Activated CD8-positive, alpha-beta memory T cell treated with anti-CD3 and anti-CD28 coated beads for 4 hours (primary cell): ENCODE results near the gene NUAK1.

Source experiments
- DNase-seq, 2 donors: peaks; one replicate each; pipeline ENCODE4 v3.0.0-alpha.2; 2020; ENCODE audit warnings: low read depth in 2 of 2

The NUAK1 gene

GRCh38 chr12:106063826-106064720 is 74.7 kb downstream of the NUAK1 start:
- DNase-seq = no peak

DNA sequence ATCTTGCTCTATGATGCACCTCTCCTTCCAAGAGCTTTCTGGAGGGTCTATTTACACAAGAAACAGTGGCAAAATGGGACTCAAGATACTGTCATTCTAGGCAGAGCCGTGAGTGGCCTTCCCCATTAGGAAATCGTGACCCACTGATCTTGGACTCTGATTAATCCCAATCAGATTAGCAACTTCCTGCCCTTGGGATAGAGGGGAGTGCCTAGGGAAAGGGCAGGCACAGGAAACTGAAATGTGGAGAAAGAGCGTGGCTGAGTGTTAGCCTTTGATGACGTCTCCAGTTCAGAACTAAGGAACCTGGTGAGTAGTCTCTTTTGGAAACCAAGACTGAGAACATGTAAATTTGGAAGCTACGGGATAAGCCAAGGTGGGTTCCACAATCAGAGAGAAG is 76.1 kb downstream of the NUAK1 start:
- no peak for DNase-seq

GRCh38 chr12:106058256-106059182 is 80.2 kb downstream of the NUAK1 start:
- no peak for DNase-seq

DNA sequence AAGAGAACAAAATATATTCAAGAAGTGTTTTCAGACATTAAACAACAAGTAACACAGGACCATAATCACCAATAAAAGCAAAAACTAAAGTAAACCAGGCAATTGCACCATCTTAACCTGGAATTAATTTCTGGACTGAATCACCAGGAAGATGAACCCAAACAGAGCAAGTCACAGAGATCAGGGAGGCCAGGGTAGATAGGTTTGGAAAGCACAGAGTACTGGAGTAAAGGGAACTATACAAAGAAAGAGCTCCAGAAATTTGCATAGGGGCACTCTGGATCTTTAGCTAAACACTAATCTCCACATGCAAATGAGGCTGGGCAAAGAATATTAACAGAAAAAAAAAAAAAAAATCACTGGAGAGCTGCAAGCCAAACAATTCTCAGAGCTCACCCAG is 84.7 kb downstream of the NUAK1 start:
- DNase-seq = no peak

DNA sequence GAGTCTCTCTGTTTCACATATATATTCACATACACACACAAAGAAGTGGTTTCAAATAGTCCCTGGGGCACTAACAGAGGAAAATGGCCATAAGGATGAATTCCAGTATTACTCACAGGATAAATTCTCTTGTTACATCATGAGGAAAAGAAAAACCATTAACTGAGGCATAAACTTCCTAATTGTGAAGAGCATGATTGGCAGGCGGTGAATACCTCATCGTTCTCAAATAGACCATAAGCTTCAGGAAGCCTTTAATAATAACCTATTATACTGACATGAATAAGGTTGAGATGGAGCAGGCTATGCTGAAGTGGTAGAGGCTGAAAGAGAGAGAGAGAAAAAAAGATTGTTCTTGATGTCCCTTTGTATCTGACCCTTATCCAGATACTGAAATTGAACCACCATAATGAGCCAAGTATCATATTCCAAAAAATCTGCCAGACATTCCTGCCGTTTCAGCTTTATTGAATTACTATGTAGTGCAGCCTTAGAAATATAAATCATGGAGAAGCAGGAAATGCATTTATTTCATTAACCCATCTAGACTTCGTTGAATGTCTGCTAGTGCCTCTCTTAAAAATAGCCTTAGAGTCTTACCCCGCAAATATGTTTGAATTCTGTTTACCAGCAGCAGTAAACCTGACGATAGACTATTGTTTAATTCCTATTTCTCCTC is 86.8 kb downstream of the NUAK1 start:
- DNase-seq = no peak

DNA sequence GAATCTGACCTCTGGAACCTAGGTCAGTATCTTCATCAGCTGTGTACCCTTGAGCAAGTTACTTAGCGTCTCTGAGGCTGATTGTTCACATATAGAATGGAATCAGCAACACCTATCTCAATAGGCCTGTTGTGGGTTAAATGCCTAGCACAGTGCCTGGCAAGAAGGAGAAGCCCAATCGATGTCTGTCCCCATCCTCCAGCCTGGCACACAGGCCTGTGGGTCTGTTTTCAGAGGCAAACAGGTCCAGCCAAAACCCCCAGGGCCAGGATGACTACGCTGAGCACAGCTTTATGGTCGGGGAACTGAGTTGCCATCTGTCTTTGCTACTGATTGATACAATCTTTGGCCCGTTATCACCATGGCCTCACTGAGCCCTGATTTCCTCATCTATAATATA is 89.2 kb downstream of the NUAK1 start:
- DNase-seq = no peak

DNA sequence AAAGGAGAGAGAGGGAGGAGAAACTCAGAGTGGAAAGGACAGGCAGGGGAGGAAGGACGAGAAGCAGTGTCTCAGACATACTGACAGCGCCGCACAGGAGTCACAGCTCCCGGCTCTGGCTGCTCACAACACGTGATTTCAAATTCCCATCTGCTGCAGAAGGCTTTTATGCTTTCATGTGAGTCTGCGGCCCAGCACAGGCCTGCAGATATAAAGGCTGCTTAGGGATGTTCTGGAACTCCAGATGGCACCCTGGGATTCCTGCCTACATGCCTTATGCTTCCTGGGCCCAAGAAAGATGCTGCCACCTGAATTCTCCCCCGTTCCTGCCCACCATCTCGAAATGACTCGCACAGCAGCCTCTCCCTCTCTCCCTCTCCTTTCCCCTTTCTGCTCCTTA is 89.6 kb downstream of the NUAK1 start:
- DNase-seq = no peak

DNA sequence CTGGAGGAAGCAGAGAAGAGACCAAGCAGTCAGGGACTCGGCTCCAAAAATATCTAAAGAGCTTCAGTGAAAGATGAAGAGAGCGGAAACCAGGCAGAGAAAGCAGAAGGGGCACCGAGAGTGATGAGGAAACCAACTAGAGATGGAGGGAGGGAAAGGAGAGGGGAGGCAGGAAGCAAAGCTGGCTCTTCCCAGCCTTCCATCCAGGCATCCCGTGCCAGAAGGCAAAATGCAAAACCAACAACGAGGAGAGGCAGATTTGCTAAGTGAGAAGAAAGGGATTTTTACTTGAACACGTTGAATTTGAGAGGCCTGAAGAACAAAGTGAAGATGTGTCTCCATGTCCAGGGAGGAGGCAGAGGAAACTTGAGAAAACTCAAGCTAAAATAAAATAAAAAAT is 90.1 kb downstream of the NUAK1 start:
- DNase-seq = no peak

GRCh38 chr12:106048016-106048415 is 90.7 kb downstream of the NUAK1 start:
- DNase-seq = no peak

DNA sequence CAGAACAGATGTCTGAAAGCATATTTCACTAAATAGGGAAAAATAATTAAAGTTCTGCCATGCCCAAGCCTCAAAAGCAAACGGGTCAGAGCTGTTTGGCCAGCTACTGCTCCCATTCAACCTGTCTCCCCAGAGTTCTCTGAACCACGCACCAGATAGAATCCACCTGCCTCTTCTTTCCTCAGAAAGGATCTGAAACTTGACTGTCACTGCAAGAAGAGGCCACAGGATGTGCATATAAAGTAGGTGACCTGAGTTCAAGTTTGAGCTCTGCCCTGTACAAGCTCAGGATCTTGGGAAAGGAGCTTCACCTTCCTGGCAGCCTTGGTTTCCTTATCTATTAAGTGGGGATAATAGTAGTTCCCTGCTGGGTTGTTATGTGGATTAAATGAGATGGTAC is 91.8 kb downstream of the NUAK1 start:
- DNase-seq = no peak

GRCh38 chr12:106046301-106046846 is 92.4 kb downstream of the NUAK1 start:
- DNase-seq = no peak

- no peak for DNase-seq
Observed at GRCh38 chr12:106045251-106045674, 93.5 kb downstream of the NUAK1 start.

- DNase-seq = no peak
Observed at GRCh38 chr12:106044773-106045172, 94.0 kb downstream of the NUAK1 start.

- no peak for DNase-seq
Observed at GRCh38 chr12:106042037-106042436, 96.7 kb downstream of the NUAK1 start.

GRCh38 chr12:106040521-106040920 is 98.2 kb downstream of the NUAK1 start:
- no peak for DNase-seq

- DNase-seq = no peak
Observed at GRCh38 chr12:106039646-106040404, 98.9 kb downstream of the NUAK1 start.

GRCh38 chr12:106039242-106039641 is 99.5 kb downstream of the NUAK1 start:
- DNase-seq = no peak

DNA sequence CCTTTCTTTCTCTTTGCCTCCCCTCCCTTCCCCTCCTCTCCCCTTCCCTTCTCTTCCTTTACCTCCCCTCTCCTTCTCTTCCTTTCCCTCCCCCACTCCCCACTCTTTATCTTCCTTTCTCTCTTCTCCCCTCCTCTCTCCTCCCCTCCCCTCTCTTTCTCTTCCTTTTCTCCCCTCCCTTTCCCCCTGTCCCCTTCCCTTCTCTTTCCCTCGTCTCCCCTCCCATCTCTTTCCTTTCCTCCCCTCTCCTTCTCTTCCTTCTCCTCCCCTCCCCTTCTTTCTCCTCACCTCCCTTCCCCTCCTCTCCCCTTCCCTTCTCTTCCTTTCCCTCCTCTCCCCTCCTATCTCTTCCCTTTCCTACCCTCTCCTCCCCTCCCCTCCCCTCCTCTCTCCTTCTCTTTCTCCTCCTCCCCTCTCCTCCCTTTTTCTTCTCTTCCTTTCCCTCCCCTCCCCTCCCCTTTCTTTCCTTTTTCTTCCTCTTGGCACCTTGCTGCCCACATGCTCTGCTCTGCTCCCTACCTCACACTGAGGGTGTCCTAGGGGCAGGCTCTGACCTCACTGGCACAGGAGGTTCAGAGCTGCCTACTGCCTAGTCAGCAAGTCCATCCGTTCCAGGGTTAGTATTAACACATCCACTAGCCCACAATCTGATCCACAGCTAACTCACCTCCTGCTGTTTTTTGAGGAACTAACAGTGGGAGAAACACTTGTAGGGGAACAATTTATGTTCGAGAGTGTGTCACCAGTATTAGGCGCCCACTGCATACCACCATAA is 101.0 kb downstream of the NUAK1 start:
- DNase-seq = no peak

GRCh38 chr12:106035421-106035820 is 103.3 kb downstream of the NUAK1 start:
- no peak for DNase-seq

DNA sequence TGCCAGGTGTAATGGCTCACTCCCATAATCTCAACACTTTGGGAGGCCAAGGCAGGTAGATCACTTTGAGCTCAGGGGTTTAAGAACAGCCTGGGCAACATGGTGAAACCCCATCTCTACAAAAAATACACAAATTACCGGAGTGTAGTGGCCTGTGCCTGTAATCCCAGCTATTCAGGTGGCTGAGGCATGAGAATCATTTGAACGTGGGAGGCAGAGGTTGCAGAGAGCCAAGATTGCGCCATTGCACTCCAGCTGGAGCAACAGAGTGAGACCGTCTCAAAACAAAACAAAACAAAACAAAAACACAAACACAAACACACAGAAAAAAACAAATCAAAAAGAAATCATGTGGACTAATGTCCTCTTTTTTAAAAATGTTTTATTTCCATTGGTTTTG is 104.4 kb downstream of the NUAK1 start:
- DNase-seq = no peak
